Measurements from ENCODE around the gene TMED1. TPM values are rescaled to one million over a fixed set of nuclear protein-coding genes. Genes with fewer than 3 reads are reported as not detected.

Gene TMED1
- total and polyA plus RNA-seq, 9 of the 15 experiments (the other 6 are each of a cell fraction or from before 2014, with no cell fraction given) = 0.86 to 30.2 (median 23.5) TPM

DNA sequence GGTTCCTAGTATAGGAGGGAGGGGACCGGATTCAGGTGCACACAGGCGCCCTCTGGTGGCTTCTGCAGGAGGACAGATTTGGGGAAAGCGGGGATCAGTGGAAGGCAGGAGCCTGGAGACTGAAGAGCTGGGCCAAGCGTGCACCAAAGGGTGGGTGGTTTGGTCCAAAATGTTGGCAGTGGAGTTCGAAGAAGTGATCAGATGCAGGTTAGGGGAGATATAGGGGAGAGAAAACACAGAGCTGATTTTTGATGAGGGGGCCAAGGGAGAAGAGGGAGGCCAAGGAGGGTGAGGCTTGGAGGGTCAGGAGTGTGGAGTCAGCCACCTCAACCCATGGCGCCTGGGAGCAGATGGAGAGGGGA lies 28.5 kb upstream of the TMED1 start (continued):
- TF ChIP-seq, protein P1, sequence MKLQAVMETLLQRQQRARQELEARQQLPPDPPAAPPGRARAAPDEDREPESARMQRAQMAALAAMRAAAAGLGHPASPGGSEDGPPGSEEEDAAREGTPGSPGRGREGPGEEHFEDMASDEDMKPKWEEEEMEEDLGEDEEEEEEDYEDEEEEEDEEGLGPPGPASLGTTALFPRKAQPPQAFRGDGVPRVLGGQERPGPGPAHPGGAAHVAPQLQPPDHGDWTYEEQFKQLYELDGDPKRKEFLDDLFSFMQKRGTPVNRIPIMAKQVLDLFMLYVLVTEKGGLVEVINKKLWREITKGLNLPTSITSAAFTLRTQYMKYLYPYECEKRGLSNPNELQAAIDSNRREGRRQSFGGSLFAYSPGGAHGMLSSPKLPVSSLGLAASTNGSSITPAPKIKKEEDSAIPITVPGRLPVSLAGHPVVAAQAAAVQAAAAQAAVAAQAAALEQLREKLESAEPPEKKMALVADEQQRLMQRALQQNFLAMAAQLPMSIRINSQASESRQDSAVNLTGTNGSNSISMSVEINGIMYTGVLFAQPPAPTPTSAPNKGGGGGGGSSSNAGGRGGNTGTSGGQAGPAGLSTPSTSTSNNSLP (IDR thresholded peaks at IDR 0.05; ENCODE audit: borderline replicate concordance, low read depth, low read length) = 0 out of 2 replicates have a peak, but pooled peaks have one; percentile 25
- no peak for TF ChIP-seq EHMT2 (IDR thresholded peaks at IDR 0.05)
- no peak for TF ChIP-seq PML (IDR thresholded peaks at IDR 0.05; ENCODE audit: low read length)
- no peak for TF ChIP-seq HDAC1 (IDR thresholded peaks at IDR 0.05)
- TF ChIP-seq BCOR (IDR thresholded peaks at IDR 0.05) = no peak
- TF ChIP-seq NFATC3 (IDR thresholded peaks at IDR 0.05) = peak; percentile 25; the same call in 1 of the 2 replicates
- no peak for TF ChIP-seq MCM3 (IDR thresholded peaks at IDR 0.05)
- peak in 1 of 2 experiments; percentile 43; a peak in 1 of 4 replicates for TF ChIP-seq SRF (CRISPR knock-in tag; IDR thresholded peaks at IDR 0.05)
- TF ChIP-seq GTF2E2 (tag; IDR thresholded peaks at IDR 0.05) = no peak
- 0 out of 2 replicates have a peak, but pooled peaks have one; percentile 14 for TF ChIP-seq TOE1 (IDR thresholded peaks at IDR 0.05; ENCODE audit: borderline replicate concordance)
- no peak for TF ChIP-seq TOE1 (CRISPR knock-in tag; IDR thresholded peaks at IDR 0.05; ENCODE audit: borderline replicate concordance, low read depth)
- TF ChIP-seq XRCC5 (IDR thresholded peaks at IDR 0.05; ENCODE audit: low read depth, low read length) = no peak
- no peak for TF ChIP-seq PURB (CRISPR knock-in tag; IDR thresholded peaks at IDR 0.05; ENCODE audit: low read depth)
- TF ChIP-seq, protein P2, sequence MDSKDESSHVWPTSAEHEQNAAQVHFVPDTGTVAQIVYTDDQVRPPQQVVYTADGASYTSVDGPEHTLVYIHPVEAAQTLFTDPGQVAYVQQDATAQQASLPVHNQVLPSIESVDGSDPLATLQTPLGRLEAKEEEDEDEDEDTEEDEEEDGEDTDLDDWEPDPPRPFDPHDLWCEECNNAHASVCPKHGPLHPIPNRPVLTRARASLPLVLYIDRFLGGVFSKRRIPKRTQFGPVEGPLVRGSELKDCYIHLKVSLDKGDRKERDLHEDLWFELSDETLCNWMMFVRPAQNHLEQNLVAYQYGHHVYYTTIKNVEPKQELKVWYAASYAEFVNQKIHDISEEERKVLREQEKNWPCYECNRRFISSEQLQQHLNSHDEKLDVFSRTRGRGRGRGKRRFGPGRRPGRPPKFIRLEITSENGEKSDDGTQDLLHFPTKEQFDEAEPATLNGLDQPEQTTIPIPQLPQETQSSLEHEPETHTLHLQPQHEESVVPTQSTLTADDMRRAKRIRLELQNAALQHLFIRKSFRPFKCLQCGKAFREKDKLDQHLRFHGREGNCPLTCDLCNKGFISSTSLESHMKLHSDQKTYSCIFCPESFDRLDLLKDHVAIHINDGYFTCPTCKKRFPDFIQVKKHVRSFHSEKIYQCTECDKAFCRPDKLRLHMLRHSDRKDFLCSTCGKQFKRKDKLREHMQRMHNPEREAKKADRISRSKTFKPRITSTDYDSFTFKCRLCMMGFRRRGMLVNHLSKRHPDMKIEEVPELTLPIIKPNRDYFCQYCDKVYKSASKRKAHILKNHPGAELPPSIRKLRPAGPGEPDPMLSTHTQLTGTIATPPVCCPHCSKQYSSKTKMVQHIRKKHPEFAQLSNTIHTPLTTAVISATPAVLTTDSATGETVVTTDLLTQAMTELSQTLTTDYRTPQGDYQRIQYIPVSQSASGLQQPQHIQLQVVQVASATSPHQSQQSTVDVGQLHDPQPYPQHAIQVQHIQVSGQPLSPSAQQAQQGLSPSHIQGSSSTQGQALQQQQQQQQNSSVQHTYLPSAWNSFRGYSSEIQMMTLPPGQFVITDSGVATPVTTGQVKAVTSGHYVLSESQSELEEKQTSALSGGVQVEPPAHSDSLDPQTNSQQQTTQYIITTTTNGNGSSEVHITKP (IDR thresholded peaks at IDR 0.05; ENCODE audit: partially characterized antibody) = peak; percentile 15
- no peak for TF ChIP-seq ERF (CRISPR knock-in tag; IDR thresholded peaks at IDR 0.05)
- TF ChIP-seq ZNF79 (CRISPR knock-in tag; IDR thresholded peaks at IDR 0.05; ENCODE audit: low read depth) = no peak
- TF ChIP-seq RNF2 (IDR thresholded peaks at IDR 0.05) = no peak
- TF ChIP-seq TEAD1 (CRISPR knock-in tag; IDR thresholded peaks at IDR 0.05) = no peak
- TF ChIP-seq ZKSCAN1 (IDR thresholded peaks at IDR 0.05; ENCODE audit: low read depth, low read length) = no peak
- TF ChIP-seq HDAC2 (IDR thresholded peaks at IDR 0.05) = 0 out of 2 replicates have a peak, but pooled peaks have one; percentile 3
- no peak for TF ChIP-seq ZNF282 (CRISPR knock-in tag; IDR thresholded peaks at IDR 0.05)
- TF ChIP-seq DDX20 (tag; IDR thresholded peaks at IDR 0.05; ENCODE audit: low read depth) = no peak
- no peak for TF ChIP-seq SAFB2 (IDR thresholded peaks at IDR 0.05; ENCODE audit: borderline replicate concordance, low read depth, low read length, severe bottlenecking)
- TF ChIP-seq YY1 (IDR thresholded peaks at IDR 0.05; ENCODE audit: borderline replicate concordance in 1 of 3, control insufficient read depth in 1 of 3, extremely low read depth in 1 of 3, insufficient read depth in 3 of 3, insufficient read length in 1 of 3, insufficient replicate concordance in 2 of 3, low read depth in 1 of 3, low read length in 2 of 3) = peak in 1 of 3 experiments; percentile 17
- TF ChIP-seq RBM14 (IDR thresholded peaks at IDR 0.05; ENCODE audit: borderline replicate concordance, insufficient read depth, low read depth, low read length) = no peak
- TF ChIP-seq TAF1 (IDR thresholded peaks at IDR 0.05; ENCODE audit: control insufficient read depth, extremely low read depth, insufficient read depth, low read length, severe bottlenecking) = peak; percentile 32

All from K562 (cell line).